RWPE2 (cell line): ENCODE results near the gene RAB44.

Experiments
- ATAC-seq: fragments of 200-7000 bp; cut with Tn5 transposase; 3 replicates; pipeline ENCODE4 v1.9.1; 2021; ENCODE audit warnings: low read depth
- DNase-seq: peaks from one replicate; pipeline ENCODE4 v3.0.0-alpha.2; 2020; ENCODE audit warnings: low spot score
- H3K27ac ChIP-seq: fragments of 450-650 bp; 2 replicates; pipeline ENCODE4 v1.5.1; 2017; ENCODE audit warnings: mild to moderate bottlenecking; ENCODE audit not compliant: poor library complexity, severe bottlenecking
- H3K27me3 ChIP-seq: fragments of 250-450 bp; sonication (Bioruptor Pico); 2 replicates; pipeline ENCODE4 v1.5.1; 2021; ENCODE audit warnings: mild to moderate bottlenecking, moderate library complexity; ENCODE audit not compliant: insufficient read depth, poor library complexity, severe bottlenecking
- H3K36me3 ChIP-seq: fragments of 250-450 bp; sonication (Bioruptor Pico); 2 replicates; pipeline ENCODE4 v1.5.1; 2020; ENCODE audit warnings: low read depth, mild to moderate bottlenecking, moderate library complexity
- H3K4me1 ChIP-seq: fragments of 250-450 bp; sonication (Bioruptor Pico); 2 replicates; pipeline ENCODE4 v1.5.1; 2021; ENCODE audit warnings: mild to moderate bottlenecking, moderate library complexity; ENCODE audit not compliant: insufficient read depth, poor library complexity, severe bottlenecking
- H3K4me3 ChIP-seq: fragments of 250-450 bp; sonication (Bioruptor Pico); 2 replicates; pipeline ENCODE4 v1.5.1; 2021; ENCODE audit warnings: mild to moderate bottlenecking, moderate library complexity; ENCODE audit not compliant: severe bottlenecking
- H3K9me3 ChIP-seq: fragments of 250-450 bp; sonication (Bioruptor Pico); 2 replicates; pipeline ENCODE4 v1.5.1; 2021; ENCODE audit warnings: mild to moderate bottlenecking, moderate library complexity; ENCODE audit not compliant: severe bottlenecking
- TF ChIP-seq, protein P1 (sequence below): fragments of 450-650 bp; IDR thresholded peaks from one replicate; pipeline ENCODE4 v1.5.1; 2017; ENCODE audit warnings: mild to moderate bottlenecking, moderate library complexity; ENCODE audit not compliant: poor library complexity, severe bottlenecking

The RAB44 gene

DNA sequence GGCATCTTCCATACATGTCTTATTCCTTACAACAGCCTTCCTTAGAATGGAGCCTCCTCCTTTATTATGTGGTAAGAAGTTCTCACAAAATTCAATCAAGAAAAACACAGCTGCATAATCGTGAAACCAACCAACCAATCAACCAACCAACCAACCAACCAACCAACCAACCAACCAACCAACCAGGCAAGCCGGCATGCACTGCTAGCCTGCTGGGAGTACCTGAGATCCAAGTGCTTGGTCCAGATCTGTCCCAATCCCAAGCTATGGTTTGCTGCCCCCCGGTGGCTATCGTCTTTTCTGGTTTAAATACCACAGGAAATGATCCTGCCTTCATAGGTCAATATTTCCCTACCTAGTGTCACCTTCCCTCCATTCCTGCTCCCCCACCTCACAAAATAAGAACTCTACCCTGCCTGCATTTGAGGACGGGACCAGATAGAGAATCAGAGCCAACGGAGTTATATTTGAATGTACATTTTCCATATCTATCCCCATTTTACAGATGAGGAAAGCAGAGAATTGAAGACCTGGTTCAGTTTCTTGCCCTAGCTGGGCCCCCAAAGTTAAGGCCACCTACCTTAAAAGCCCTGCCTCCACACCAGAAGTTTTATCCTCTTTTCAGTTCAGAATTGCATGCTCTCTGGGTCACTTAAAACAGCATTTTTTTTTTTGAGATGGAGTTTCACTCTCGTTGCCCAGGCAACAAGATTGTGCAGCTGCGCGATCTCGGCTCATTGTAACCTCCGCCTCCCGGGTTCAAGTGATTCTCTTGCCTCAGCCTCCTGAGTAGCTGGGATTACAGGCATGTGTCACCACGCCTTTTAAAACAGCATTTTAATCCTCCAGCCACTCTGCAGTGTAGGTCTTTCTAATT lies 27.1 kb downstream of the RAB44 start:
- no peaks in the 10 kb centered on the region for H3K27me3 ChIP-seq
- TF ChIP-seq, protein P1, sequence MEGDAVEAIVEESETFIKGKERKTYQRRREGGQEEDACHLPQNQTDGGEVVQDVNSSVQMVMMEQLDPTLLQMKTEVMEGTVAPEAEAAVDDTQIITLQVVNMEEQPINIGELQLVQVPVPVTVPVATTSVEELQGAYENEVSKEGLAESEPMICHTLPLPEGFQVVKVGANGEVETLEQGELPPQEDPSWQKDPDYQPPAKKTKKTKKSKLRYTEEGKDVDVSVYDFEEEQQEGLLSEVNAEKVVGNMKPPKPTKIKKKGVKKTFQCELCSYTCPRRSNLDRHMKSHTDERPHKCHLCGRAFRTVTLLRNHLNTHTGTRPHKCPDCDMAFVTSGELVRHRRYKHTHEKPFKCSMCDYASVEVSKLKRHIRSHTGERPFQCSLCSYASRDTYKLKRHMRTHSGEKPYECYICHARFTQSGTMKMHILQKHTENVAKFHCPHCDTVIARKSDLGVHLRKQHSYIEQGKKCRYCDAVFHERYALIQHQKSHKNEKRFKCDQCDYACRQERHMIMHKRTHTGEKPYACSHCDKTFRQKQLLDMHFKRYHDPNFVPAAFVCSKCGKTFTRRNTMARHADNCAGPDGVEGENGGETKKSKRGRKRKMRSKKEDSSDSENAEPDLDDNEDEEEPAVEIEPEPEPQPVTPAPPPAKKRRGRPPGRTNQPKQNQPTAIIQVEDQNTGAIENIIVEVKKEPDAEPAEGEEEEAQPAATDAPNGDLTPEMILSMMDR, result peak; percentile 89

DNA sequence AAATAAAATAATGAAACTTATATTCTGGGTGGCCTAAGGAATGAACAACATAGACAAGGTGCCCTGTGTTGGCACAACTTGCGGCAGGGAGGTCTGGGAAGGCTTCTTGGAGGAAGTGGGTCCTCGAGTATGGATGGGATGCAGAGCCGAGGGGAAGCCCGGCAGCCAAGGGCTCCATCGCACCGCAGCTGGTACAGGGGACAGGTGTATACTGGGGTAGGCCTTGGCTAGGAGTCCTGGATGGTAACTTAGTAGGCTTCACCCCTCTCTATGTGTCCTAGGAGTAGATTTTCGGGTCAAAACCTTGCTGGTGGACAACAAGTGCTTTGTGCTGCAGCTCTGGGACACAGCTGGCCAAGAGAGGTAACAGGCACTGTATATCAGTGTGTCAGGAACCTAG lies 28.0 kb downstream of the RAB44 start:
- H3K4me1 ChIP-seq, result no peaks in the 10 kb centered on the region
- no peak overlapping the region for H3K4me3 ChIP-seq
- no peaks in the 10 kb centered on the region for H3K36me3 ChIP-seq
- ATAC-seq, result no peak
- no peaks in the 10 kb centered on the region for H3K27me3 ChIP-seq
- H3K27ac ChIP-seq, result no peak overlapping the region
- TF ChIP-seq, protein P1, result no peak
- no peaks in the 10 kb centered on the region for H3K9me3 ChIP-seq
- no peak for DNase-seq

More for the DNA sequence above, 27.1 kb downstream of the RAB44 start:
- no peaks in the 10 kb centered on the region for H3K36me3 ChIP-seq
- H3K9me3 ChIP-seq, result no peaks in the 10 kb centered on the region
- no peaks in the 10 kb centered on the region for H3K4me1 ChIP-seq
- DNase-seq (no peak), ATAC-seq (peak; percentile 80)
- no peak overlapping the region for H3K4me3 ChIP-seq
- H3K27ac ChIP-seq, result no peak overlapping the region

DNA sequence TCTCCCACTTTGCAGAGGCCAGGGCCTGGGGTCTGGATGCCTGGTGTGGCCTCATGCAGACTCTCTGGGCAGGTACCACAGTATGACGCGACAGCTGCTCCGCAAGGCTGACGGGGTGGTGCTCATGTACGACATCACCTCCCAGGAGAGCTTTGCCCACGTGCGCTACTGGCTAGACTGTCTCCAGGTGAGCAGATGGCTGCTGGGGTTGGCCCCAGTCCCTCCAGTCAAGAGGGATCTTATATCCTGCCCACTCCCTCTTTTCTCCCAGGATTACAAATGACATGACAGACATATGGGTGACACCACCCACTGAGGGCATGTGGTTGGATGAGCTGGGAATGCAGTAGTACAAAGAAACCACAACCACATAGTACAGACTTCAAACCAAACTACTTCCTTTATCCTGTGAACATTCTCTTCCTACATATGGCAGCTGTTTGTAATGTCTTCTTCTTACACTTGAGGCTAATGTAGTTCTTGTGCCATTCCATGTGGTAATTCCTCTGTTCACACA lies 29.9 kb downstream of the RAB44 start:
- H3K27ac ChIP-seq, result no peak overlapping the region
- no peak overlapping the region for H3K4me3 ChIP-seq
- H3K9me3 ChIP-seq, result no peaks in the 10 kb centered on the region
- H3K36me3 ChIP-seq, result no peaks in the 10 kb centered on the region
- H3K27me3 ChIP-seq, result no peaks in the 10 kb centered on the region
- DNase-seq, result no peak
- no peaks in the 10 kb centered on the region for H3K4me1 ChIP-seq
- ATAC-seq, result peak; percentile 13; the same call in 1 of the 3 replicates
- TF ChIP-seq, protein P1, result no peak

DNA sequence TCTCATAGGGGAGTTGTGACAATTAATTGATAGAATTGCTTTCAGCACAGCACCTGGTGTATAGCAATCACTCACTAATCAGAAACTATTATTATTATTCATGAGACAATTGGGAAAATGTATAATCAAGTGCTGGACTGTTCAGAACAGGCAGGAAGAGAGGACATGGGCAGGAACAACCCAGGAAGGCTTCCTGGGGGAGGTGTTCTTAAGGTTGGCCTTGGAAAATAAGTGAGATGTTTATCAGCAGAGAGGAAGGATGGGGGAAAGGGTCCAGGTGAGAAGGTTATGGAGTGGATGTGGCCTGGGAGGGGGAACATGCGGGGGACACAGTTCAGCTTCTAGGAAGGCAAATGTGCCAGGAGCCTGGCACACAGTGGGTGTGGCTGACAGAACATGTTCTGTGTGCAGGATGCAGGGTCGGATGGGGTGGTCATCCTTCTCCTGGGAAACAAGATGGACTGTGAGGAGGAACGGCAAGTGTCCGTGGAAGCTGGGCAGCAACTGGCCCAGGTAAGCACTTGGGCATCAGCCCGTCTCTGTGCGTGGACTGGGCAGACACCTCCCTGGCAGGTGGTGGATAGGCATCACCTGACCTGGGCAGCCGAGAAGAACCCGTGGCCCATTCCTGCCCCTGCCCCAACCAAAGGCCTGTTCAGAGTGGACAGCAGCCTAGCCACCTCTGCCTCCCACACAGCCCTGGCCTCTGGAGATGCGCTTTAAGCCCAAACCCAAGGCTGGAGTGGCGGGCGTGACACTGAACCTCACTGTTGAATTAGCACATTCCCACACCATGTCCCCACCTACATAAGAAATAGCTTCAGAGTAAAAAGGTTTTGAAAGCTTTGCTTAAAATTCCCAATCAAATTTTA lies 30.9 kb downstream of the RAB44 start:
- H3K9me3 ChIP-seq, result no peaks in the 10 kb centered on the region
- TF ChIP-seq, protein P1, result no peak
- no peaks in the 10 kb centered on the region for H3K36me3 ChIP-seq
- ATAC-seq, result no peak
- H3K4me1 ChIP-seq, result no peaks in the 10 kb centered on the region
- no peak overlapping the region for H3K4me3 ChIP-seq
- DNase-seq, result no peak
- H3K27me3 ChIP-seq, result no peaks in the 10 kb centered on the region
- H3K27ac ChIP-seq, result no peak overlapping the region
